Caco-2 (cell line): ENCODE data around the gene BLOC1S1. TPM values are rescaled to one million over a fixed set of nuclear protein-coding genes. Genes with fewer than 3 reads are reported as not detected.

Experiments used
- BruUV-seq: library from RNA; stranded (reverse); fragments of 400-500 nt; replicated peaks from 2 replicates; lab custom pipeline; 2021; lab: Mats Ljungman, UMichigan
- CTCF ChIA-PET: fragments of 300-600 bp; sonication (Branson Sonifier 250); formaldehyde crosslinking; loops from one replicate; lab custom pipeline; 2022; ENCODE audit warnings: antibody characterized with exemption; lab: Charles Lee
- POLR2A ChIA-PET: fragments of 300-600 bp; sonication (Branson Sonifier 250); formaldehyde crosslinking; loops from one replicate; lab custom pipeline; 2022; ENCODE audit warnings: antibody characterized with exemption; lab: Charles Lee
- DNase-seq, 2 experiments: peaks; one replicate each; pipeline versions ENCODE4 v3.0.0 to v3.0.0-alpha.2; 2020 to 2022
- H3K27me3 ChIP-seq: replicated peaks from 2 replicates; pipeline ENCODE4 v1.6.0; 2011; ENCODE audit warnings: low read length; ENCODE audit not compliant: control insufficient read depth, insufficient read depth
- H3K36me3 ChIP-seq: 2 replicates; pipeline ENCODE4 v1.5.1; 2011; ENCODE audit warnings: low read length; ENCODE audit not compliant: control insufficient read depth, insufficient read depth
- H3K4me1 ChIP-seq: fragments of 250-450 bp; sonication (Bioruptor Pico); 2 replicates; pipeline ENCODE4 v1.5.1; 2020; ENCODE audit warnings: mild to moderate bottlenecking
- H3K4me3 ChIP-seq: 2 replicates; pipeline ENCODE4 v1.5.1; 2011; ENCODE audit warnings: low read depth, mild to moderate bottlenecking, control low read depth, low read length
- H3K9me3 ChIP-seq: fragments of 250-450 bp; sonication (Bioruptor Pico); 2 replicates; pipeline ENCODE4 v1.5.1; 2020; ENCODE audit warnings: mild to moderate bottlenecking, moderate library complexity
- H3K27ac Mint-ChIP-seq: one replicate; pipeline ENCODE4 v1.8.0; 2022; ENCODE audit warnings: mixed read lengths; ENCODE audit not compliant: unreplicated experiment
- H3K27me3 Mint-ChIP-seq: one replicate; pipeline ENCODE4 v1.8.0; 2022; ENCODE audit warnings: mixed read lengths; ENCODE audit not compliant: insufficient read depth, unreplicated experiment
- H3K36me3 Mint-ChIP-seq: one replicate; pipeline ENCODE4 v1.8.0; 2022; ENCODE audit warnings: mild to moderate bottlenecking, mixed read lengths; ENCODE audit not compliant: insufficient read depth, unreplicated experiment
- H3K4me1 Mint-ChIP-seq: one replicate; pipeline ENCODE4 v1.8.0; 2022; ENCODE audit warnings: low read depth, mixed read lengths; ENCODE audit not compliant: unreplicated experiment
- H3K4me3 Mint-ChIP-seq: one replicate; pipeline ENCODE4 v1.8.0; 2022; ENCODE audit warnings: mild to moderate bottlenecking, moderate library complexity, mixed read lengths; ENCODE audit not compliant: unreplicated experiment
- H3K9me3 Mint-ChIP-seq: one replicate; pipeline ENCODE4 v1.8.0; 2022; ENCODE audit warnings: mixed read lengths; ENCODE audit not compliant: unreplicated experiment
- intact Hi-C: fragments of 100-400 bp; cut with micrococcal nuclease; formaldehyde crosslinking; loops from one replicate; pipeline ENCODE4 v1.10.0; 2022; ENCODE audit not compliant: unreplicated experiment
- total RNA-seq: library from RNA; stranded (reverse); gene quantifications from 2 replicates; pipeline ENCODE4 v1.2.3, GENCODE V29; 2022
- TF ChIP-seq, protein P1 (sequence below), 2 experiments: fragments of 200-600 bp in 1 of 2; IDR thresholded peaks; 1 replicate in 1 of 2; 2 replicates in 1 of 2; pipeline versions ENCODE4 v1.5.1 to v1.8.0; 2011 to 2022; ENCODE audit warnings: antibody characterized with exemption in 1 of 2, control low read depth in 1 of 2, inconsistent platforms in 1 of 2, low read depth in 1 of 2, low read length in 1 of 2, mild to moderate bottlenecking in 1 of 2, moderate library complexity in 1 of 2; ENCODE audit not compliant: insufficient read depth in 1 of 2, severe bottlenecking in 1 of 2, unreplicated experiment in 1 of 2

BLOC1S1 gene
- total RNA-seq, 1 experiment from 2014 or later: 73.7 TPM

GRCh38 chr12:55688716-55689655, 26.9 kb upstream of the BLOC1S1 start:
- ChIA-PET CTCF (interaction anchor here (0.5 kb wide), 1 partner anchor 10 kb away, joined by 3 read pairs; no protein-coding TSS in a partner anchor), POLR2A (interaction anchor here (0.5 kb wide), 1 partner anchor 1364 kb away, joined by 7 read pairs; the partner anchor contains the start of gene COPZ1)
- H3K4me1 ChIP-seq: no peaks in the 10 kb centered on the region
- Mint-ChIP-seq H3K4me1 (no peaks in the 10 kb centered on the region), H3K4me3 (no peak overlapping the region), H3K27me3 (no peaks in the 10 kb centered on the region), H3K36me3 (no peaks in the 10 kb centered on the region), H3K9me3 (no peaks in the 10 kb centered on the region), H3K27ac (peak overlapping the region; percentile 23)
- H3K36me3 ChIP-seq: peaks cover 3% of the 10 kb centered on the region
- no TSS peak for BruUV-seq
- TF ChIP-seq, protein P1, sequence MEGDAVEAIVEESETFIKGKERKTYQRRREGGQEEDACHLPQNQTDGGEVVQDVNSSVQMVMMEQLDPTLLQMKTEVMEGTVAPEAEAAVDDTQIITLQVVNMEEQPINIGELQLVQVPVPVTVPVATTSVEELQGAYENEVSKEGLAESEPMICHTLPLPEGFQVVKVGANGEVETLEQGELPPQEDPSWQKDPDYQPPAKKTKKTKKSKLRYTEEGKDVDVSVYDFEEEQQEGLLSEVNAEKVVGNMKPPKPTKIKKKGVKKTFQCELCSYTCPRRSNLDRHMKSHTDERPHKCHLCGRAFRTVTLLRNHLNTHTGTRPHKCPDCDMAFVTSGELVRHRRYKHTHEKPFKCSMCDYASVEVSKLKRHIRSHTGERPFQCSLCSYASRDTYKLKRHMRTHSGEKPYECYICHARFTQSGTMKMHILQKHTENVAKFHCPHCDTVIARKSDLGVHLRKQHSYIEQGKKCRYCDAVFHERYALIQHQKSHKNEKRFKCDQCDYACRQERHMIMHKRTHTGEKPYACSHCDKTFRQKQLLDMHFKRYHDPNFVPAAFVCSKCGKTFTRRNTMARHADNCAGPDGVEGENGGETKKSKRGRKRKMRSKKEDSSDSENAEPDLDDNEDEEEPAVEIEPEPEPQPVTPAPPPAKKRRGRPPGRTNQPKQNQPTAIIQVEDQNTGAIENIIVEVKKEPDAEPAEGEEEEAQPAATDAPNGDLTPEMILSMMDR (IDR thresholded peaks at IDR 0.05; ENCODE audit: insufficient read depth in 1 of 2, low read depth in 1 of 2, low read length in 1 of 2, severe bottlenecking in 1 of 2, unreplicated experiment in 1 of 2): no peak
- H3K27me3 ChIP-seq: no peaks in the 10 kb centered on the region
- no peak overlapping the region for H3K4me3 ChIP-seq
- H3K9me3 ChIP-seq: no peaks in the 10 kb centered on the region
- intact Hi-C loops: no loop called here
- DNase-seq: no peak

- Mint-ChIP-seq H3K9me3 (no peaks in the 10 kb centered on the region), H3K4me1 (no peaks in the 10 kb centered on the region), H3K36me3 (no peaks in the 10 kb centered on the region), H3K27ac (no peak overlapping the region), H3K4me3 (no peak overlapping the region), H3K27me3 (no peaks in the 10 kb centered on the region)
- ChIA-PET CTCF (interaction anchor here (0.5 to 0.8 kb wide), 2 partner anchors 10 to 29 kb away, joined by 3 read pairs; no protein-coding TSS in a partner anchor), POLR2A (no interaction called here)
- Histone ChIP-seq H3K4me1 (no peaks in the 10 kb centered on the region), H3K36me3 (peaks cover 2% of the 10 kb centered on the region; the same call in 1 of the 2 replicates), H3K9me3 (no peaks in the 10 kb centered on the region), H3K4me3 (no peak overlapping the region), H3K27me3 (no peaks in the 10 kb centered on the region)
- no TSS peak for BruUV-seq
- intact Hi-C loops: no loop called here
- DNase-seq: no peak
- TF ChIP-seq, protein P1 (IDR thresholded peaks at IDR 0.05; ENCODE audit: insufficient read depth in 1 of 2, low read depth in 1 of 2, low read length in 1 of 2, severe bottlenecking in 1 of 2, unreplicated experiment in 1 of 2): no peak
Observed at GRCh38 chr12:55692631-55693322, 23.1 kb upstream of the BLOC1S1 start.
